Panc1 (cell line): ENCODE measurements around the gene TRAF5. TPM values are rescaled to one million over a fixed set of nuclear protein-coding genes. Genes with fewer than 3 reads are reported as not detected.

ENCODE experiments used
- ATAC-seq: fragments of 200-7000 bp; cut with Tn5 transposase; 2 replicates; pipeline ENCODE4 v1.9.1; 2020; ENCODE audit warnings: mild to moderate bottlenecking, moderate library complexity
- BruUV-seq: library from RNA; stranded (reverse); fragments of 400-500 nt; replicated peaks from 2 replicates; lab custom pipeline; 2021; lab: Mats Ljungman, UMichigan
- CTCF ChIA-PET: fragments of 300-600 bp; sonication (Branson Sonifier 250); formaldehyde crosslinking; loops from one replicate; lab custom pipeline; 2022; ENCODE audit warnings: antibody characterized with exemption; lab: Charles Lee
- POLR2A ChIA-PET: fragments of 300-600 bp; sonication (Branson Sonifier 250); formaldehyde crosslinking; loops from one replicate; lab custom pipeline; 2022; ENCODE audit warnings: antibody characterized with exemption; lab: Charles Lee
- DNase-seq: peaks from one replicate; pipeline ENCODE4 v3.0.0-alpha.2; 2010; ENCODE audit warnings: low read depth, low spot score
- H3K27ac ChIP-seq: 2 replicates; pipeline ENCODE4 v1.5.1; 2011; ENCODE audit warnings: mild to moderate bottlenecking, low read length, inconsistent platforms
- H3K27me3 ChIP-seq: fragments of 200-500 bp; sonication (Bioruptor generic); 2 replicates; pipeline ENCODE4 v1.6.0; 2014; ENCODE audit warnings: low read length, inconsistent platforms; ENCODE audit not compliant: control insufficient read depth, insufficient read depth
- H3K36me3 ChIP-seq: fragments of 200-500 bp; sonication (Bioruptor generic); 2 replicates; pipeline ENCODE4 v1.5.1; 2014; ENCODE audit warnings: inconsistent platforms, mild to moderate bottlenecking, low read length, moderate library complexity; ENCODE audit not compliant: control insufficient read depth, insufficient read depth
- H3K4me1 ChIP-seq: 2 replicates; pipeline ENCODE4 v1.5.1; 2011; ENCODE audit warnings: inconsistent platforms, mild to moderate bottlenecking, low read length, moderate library complexity; ENCODE audit not compliant: control insufficient read depth, insufficient read depth
- H3K4me3 ChIP-seq, 2 experiments: 2 replicates each; pipeline ENCODE4 v1.5.1; 2011 to 2012; ENCODE audit warnings: low read depth in 2 of 2, low read length in 2 of 2, mild to moderate bottlenecking in 2 of 2, inconsistent platforms in 1 of 2, moderate library complexity in 1 of 2
- H3K9me3 ChIP-seq: fragments of 200-500 bp; sonication (Bioruptor generic); 2 replicates; pipeline ENCODE4 v1.5.1; 2014; ENCODE audit warnings: low read depth, mild to moderate bottlenecking, inconsistent platforms, low read length, moderate library complexity; ENCODE audit not compliant: control insufficient read depth, insufficient read depth
- CTCF ChIP-seq: fragments of 450-650 bp; IDR thresholded peaks from 2 replicates; pipeline ENCODE4 v1.5.1; 2017; ENCODE audit warnings: mild to moderate bottlenecking
- POLR2AphosphoS5 ChIP-seq: IDR thresholded peaks from 2 replicates; pipeline ENCODE4 v1.6.1; 2012; ENCODE audit warnings: mild to moderate bottlenecking, low read depth, low read length, moderate library complexity
- REST ChIP-seq, 2 experiments: IDR thresholded peaks; 2 replicates each; pipeline ENCODE4 v1.6.1; 2011 to 2012; ENCODE audit warnings: low read depth in 2 of 2, control low read depth in 1 of 2, low read length in 1 of 2, mild to moderate bottlenecking in 1 of 2, moderate library complexity in 1 of 2; ENCODE audit not compliant: insufficient read depth in 1 of 2
- SIN3A ChIP-seq: IDR thresholded peaks from 2 replicates; pipeline ENCODE4 v1.6.1; 2012; ENCODE audit warnings: low read depth, mild to moderate bottlenecking, low read length, moderate library complexity, borderline replicate concordance; ENCODE audit not compliant: insufficient read depth
- TCF7L2 ChIP-seq: IDR thresholded peaks from 2 replicates; pipeline ENCODE4 v1.6.1; 2011; ENCODE audit warnings: mild to moderate bottlenecking, low read depth, low read length, inconsistent platforms
- in situ Hi-C: cut with HindIII; loops from 2 replicates; pipeline ENCODE4 v1.10.0; 2016; ENCODE audit warnings: low sequenced_read_pairs, low pct_unique_long_range_greater_than_20kb
- intact Hi-C: fragments of 100-400 bp; cut with micrococcal nuclease; formaldehyde crosslinking; loops from one replicate; pipeline ENCODE4 v1.10.0; 2022; ENCODE audit not compliant: unreplicated experiment
- total RNA-seq: library from RNA; stranded (reverse); gene quantifications from one replicate; pipeline ENCODE4 v1.2.1, GENCODE V29; 2021; ENCODE audit not compliant: unreplicated experiment

TRAF5 gene
- total RNA-seq, 1 experiment from 2014 or later, result 10.5 TPM

- Histone ChIP-seq H3K4me1 (no peaks in the 10 kb centered on the region), H3K9me3 (no peaks in the 10 kb centered on the region), H3K27me3 (no peaks in the 10 kb centered on the region), H3K36me3 (no peaks in the 10 kb centered on the region), H3K4me3 (no peak overlapping the region), H3K27ac (no peak overlapping the region)
- ATAC-seq (no peak), DNase-seq (no peak)
- no TSS peak for BruUV-seq
- TF ChIP-seq SIN3A, result no peak
- no peak for TF ChIP-seq TCF7L2
- no peak for TF ChIP-seq REST (IDR thresholded peaks at IDR 0.05; ENCODE audit: insufficient read depth in 1 of 2, low read depth in 2 of 2, low read length in 1 of 2)
- no peak for TF ChIP-seq CTCF
- TF ChIP-seq POLR2AphosphoS5, result no peak
- in situ Hi-C loops, result no loop called here
- ChIA-PET CTCF (no interaction called here), POLR2A (no interaction called here)
- intact Hi-C loops, result no loop called here
Measured at GRCh38 chr1:211339631-211340041, 13.0 kb downstream of the TRAF5 start.

GRCh38 chr1:211340622-211341507, 14.2 kb downstream of the TRAF5 start:
- H3K9me3 ChIP-seq, result no peaks in the 10 kb centered on the region
- no TSS peak for BruUV-seq
- H3K4me3 ChIP-seq, result no peak overlapping the region
- TF ChIP-seq SIN3A, result no peak
- TF ChIP-seq TCF7L2, result no peak
- TF ChIP-seq POLR2AphosphoS5, result no peak
- no peak for TF ChIP-seq CTCF
- no peak for TF ChIP-seq REST (IDR thresholded peaks at IDR 0.05; ENCODE audit: insufficient read depth in 1 of 2, low read depth in 2 of 2, low read length in 1 of 2)
- no peak for DNase-seq
- ChIA-PET CTCF (no interaction called here), POLR2A (no interaction called here)
- H3K4me1 ChIP-seq, result no peaks in the 10 kb centered on the region
- intact Hi-C loops, result no loop called here
- H3K27me3 ChIP-seq, result no peaks in the 10 kb centered on the region
- H3K36me3 ChIP-seq, result no peaks in the 10 kb centered on the region
- ATAC-seq, result no peak
- in situ Hi-C loops, result no loop called here
- H3K27ac ChIP-seq, result no peak overlapping the region
